NCI-H524 (cell line): ENCODE measurements around the gene EEFSEC.
"Not testable (repeated sequence)": the region's sequence is repeated elsewhere in the genome, so short reads cannot be mapped to it uniquely, and the experiment has no call there.

Source experiments
- DNase-seq, 2 experiments: peaks; one replicate each; lab custom pipeline; 2025; lab: John Stamatoyannopoulos, UW

EEFSEC gene

DNA sequence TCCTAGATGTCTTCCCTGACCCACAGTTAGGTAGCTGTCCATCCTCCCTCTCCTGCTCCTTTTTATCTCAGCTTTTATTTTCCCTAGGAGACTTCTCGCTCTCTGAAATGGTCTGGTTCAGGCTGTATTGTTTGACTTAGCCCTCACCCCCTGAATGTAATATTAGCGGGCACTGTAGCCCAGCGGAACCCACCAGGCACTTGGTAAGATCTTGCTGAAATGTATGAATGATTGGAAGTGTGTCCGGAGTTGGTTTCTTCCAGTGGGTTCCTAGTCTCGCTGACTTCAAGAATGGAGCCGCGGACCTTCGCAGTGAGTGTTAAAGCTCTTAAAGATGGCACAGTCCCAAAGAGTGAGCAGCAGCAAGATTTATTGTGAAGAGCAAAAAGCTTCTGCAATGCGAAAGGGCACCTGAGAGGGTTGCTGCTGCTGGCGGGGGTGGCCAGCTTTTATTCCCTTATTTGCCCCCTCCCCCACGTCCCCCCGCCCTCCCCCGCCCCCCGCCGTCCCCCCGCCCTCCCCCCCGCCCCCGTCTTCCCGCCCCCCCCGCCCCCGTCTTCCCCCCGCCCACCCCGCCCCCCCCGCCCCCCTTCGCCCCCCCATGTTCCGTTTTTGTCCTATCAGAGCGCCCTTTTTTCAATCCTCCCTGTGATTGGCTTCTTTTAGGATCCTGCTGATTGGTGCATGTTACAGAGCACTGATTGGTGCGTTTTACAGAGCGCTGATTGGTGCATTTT lies 694 bp upstream of the EEFSEC start:
- peak in 1 of 2 experiments; percentile 24 for DNase-seq

DNA sequence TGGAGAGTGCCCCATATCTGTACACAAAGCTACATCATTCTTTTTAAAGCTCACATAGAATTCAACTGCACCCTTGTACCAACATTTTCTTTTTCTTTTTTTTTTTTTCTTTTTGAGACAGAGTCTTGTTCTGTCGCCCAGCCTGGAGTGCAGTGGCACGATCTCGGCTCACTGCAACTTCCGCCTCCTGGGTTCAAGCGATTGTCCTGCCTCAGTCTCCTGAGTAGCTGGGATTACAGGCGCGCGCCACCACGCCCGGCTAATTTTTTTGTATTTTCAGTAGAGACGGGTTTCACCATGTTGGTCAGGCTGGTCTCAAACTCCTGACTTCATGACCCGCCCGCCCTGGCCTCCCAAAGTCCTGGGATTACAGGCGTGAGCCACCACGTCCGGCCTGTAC lies 1.1 kb downstream of the EEFSEC start:
- not testable (repeated sequence) for DNase-seq

GRCh38 chr3:128155616-128156360 lies 2.5 kb downstream of the EEFSEC start:
- no peak for DNase-seq

DNA sequence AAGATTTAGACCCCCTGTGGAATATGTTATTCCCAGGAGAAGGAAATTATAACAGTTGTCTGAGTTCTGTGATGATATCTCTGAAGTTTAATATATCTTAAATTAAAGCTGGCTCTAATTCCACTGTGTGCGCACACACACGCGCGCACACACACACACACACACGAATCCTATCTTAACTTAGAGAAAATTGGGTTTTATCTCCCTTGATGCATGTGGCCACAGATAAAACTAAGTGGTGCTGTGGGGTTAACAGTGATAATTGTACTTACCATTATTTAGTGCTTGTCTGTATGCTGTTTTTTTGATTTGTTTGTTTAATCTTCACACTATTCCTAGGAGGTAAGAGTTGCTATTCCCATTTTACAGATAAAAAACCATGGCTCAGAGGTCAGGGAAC lies 7.4 kb downstream of the EEFSEC start:
- no peak for DNase-seq

DNA sequence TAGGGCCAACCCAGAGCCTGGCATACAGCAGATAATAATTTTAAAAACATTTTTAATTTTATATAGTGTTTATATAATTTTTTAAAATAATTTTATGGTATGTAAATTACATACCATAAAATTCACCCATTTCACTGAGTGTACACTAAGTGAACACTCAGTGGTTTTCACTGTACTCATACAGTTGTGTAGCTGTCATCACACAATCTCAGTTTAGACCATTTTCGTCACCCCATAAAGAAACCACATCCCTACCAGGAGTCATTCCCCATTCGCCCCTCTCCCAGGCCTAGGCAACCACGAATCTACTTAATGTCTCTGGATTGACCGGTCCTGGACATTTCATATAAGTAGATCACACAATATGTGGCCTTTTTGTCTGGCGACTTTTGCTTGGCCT lies 10.2 kb downstream of the EEFSEC start:
- DNase-seq = no peak

GRCh38 chr3:128166971-128167453 lies 13.7 kb downstream of the EEFSEC start:
- no peak for DNase-seq

DNA sequence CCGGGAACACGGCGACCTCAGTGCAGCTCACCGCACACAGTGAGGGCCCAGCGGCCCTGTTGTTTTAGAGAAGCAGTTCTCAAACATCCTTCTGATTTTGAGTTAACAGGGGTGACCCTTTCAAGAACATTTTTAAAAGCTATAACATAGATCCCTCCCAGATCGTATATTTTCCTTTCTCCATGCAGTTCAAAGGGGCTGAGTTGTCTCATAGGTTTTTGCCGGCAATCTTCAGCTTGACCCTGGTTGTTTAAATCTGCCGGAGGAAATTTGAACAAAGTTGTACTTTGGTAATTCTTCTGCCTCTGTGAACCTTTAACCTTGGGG lies 14.3 kb downstream of the EEFSEC start:
- DNase-seq = no peak

- DNase-seq = no peak
Observed at GRCh38 chr3:128167973-128168674, 14.8 kb downstream of the EEFSEC start.

GRCh38 chr3:128168836-128169235 lies 15.6 kb downstream of the EEFSEC start:
- DNase-seq = no peak

GRCh38 chr3:128170866-128171516 lies 17.7 kb downstream of the EEFSEC start:
- DNase-seq = peak; percentile 76 to 91

- DNase-seq = no peak
Observed at GRCh38 chr3:128173200-128173599, 19.9 kb downstream of the EEFSEC start.

- DNase-seq = no peak
Observed at GRCh38 chr3:128173849-128174248, 20.6 kb downstream of the EEFSEC start.

DNA sequence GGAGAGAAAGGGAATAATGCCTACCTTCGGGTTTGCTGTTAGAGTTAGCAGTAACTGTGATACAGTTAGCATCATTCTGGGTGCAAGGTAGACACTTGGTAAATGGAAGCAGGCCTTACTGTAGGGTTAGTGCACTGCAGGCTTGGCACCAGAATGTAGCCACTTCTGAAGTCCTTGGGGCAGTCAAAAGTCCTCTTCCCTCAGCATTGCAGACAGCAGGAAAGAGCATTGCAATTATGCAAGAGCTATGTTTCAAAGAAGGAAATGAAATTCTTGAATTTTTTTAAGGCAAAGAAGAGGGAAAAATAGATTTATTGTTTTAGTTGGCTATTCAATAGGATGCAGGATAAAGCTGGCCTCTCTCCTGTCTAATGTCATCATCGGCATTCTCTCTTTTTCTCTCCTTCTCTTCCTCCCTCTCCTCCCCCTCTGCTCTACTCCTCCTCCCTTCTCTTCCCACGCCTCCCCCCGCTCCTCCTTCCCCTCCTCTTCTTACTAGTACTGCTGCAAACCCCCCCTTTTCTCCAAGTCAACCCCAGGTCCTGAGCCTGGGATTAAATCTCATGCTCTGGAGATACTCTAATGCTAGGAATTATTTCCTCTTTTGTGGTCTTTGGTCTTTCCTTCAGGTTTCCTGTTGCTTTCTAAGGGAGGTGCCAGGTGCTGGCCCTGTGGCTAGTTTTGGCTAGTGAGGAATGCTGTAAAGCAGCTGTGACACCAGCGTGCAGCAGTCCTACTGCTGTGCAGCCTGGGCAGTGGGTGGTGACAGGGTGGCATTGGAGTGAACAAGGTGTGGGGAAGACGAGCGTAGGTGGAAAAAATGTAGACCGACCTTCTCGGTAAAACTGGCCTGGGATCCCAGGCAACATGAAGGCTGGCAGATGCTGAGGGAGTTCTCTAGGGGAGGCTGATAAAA lies 21.7 kb downstream of the EEFSEC start:
- DNase-seq = no peak

GRCh38 chr3:128175768-128176167 lies 22.5 kb downstream of the EEFSEC start:
- DNase-seq = no peak

DNA sequence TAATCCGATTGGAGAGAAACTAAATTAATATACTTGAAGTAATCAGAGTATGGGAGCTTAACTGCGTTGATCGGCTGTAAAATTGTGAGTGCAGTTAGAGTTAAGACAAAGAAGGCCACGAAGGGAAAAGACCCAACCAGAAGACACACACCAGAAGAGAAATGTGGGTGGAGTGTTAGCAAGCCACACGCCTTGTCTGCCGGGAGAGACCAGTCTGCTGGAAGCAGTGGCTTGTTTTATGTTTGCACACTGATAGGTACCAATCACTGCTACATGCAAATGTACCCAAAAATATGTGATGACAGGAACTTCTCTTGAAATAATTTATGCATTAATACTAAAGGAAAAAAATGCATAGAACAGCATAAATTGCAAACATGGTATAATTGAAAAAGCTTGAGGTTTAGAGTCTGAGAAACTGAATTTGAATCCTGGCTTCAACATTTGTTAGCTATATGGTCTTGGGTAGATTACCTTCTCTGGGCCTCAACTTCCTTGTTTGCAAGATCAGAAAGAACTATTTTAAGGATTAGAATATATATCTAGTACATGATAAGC lies 23.1 kb downstream of the EEFSEC start:
- no peak for DNase-seq

- DNase-seq = no peak
Observed at GRCh38 chr3:128177865-128178264, 24.6 kb downstream of the EEFSEC start.

- no peak for DNase-seq
Observed at GRCh38 chr3:128178782-128179483, 25.7 kb downstream of the EEFSEC start.

DNA sequence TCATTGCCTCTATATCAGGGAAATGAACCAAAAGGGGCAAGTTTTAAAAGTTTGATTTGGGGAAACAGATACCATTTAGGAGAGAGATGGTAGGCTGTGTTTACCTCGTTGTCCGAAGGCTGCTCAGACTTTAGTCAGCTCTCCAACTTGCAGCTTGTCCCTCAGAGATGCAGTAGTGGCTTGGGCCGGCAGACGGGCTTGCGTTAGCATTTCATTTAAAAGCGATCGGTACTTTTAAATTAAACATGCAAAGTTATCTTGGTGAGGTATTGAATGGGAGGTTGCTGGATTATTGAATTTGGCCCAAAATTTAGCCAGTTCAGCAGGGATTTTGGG lies 26.2 kb downstream of the EEFSEC start:
- no peak for DNase-seq

DNA sequence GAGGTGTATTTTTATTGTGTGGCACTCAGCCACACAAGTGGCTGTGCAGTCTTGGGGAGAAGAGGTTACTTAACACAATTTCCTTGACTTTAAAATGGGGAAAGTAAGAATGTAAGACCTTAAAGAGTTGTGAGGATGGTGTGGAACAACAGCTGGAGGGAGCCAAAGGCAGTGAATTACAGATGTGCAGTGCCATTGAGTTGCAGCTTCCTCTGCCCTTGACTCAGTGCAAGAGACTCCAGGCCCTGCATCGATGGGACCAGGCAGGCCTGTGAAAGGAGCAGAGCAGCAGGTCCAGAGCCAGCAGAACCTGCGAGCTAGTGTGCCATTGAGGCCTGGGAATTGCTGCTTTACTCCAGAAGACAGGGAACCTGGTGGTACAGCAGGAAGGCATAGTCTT lies 27.2 kb downstream of the EEFSEC start:
- DNase-seq = no peak

DNA sequence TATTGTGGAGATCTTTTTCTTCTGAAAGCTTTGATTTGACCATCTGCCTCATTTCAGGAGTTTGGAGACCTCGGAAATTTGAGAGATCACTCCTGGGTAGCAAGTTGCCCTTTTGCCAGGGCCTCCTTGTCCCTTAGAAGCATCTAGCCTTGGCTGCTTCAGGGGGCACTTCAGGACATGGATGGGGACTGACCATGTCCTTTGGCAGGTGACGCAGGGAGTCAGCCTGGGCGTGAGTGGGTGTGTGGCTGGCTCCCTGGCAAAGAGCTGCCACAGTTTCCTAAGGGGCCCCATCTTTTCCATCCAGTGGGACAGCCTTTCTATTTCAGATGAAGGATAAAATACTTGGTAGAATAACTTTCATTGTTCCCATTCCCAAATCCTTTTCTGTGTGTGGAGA lies 27.6 kb downstream of the EEFSEC start:
- no peak for DNase-seq

DNA sequence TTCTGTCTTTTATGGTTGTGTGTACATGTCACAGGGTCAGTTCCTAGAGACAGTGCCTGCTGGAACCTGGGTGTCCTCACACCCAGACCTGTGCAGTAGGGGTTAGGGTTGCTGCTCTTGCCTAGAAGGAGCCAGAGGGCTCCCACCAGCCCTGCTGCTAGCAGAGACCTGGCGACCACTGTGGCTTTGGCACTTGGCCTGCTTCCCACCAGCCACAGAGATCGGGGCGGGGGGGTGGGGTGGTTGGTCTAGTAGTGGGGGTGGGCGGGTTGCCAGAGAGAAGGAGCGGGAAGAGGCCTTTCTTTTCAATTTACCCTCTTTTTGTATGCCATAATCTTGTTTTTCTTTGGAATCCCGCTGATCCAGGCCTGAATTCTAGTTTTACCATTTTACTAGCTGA lies 29.4 kb downstream of the EEFSEC start:
- no peak for DNase-seq
